ENCODE results near the gene DHX57.
"Not testable (repeated sequence)": the region's sequence is repeated elsewhere in the genome, so short reads cannot be mapped to it uniquely, and the experiment has no call there.

The DHX57 gene

GRCh38 chr2:38863061-38863695, 12.6 kb downstream of the DHX57 start:
- no peak for DNase-seq

- no peak for DNase-seq
These were observed 13.3 kb downstream of the DHX57 start for GRCh38 chr2:38862476-38862875.

GRCh38 chr2:38856165-38856564, 19.6 kb downstream of the DHX57 start:
- DNase-seq: peak; percentile 4

GRCh38 chr2:38850045-38850444, 25.7 kb downstream of the DHX57 start:
- no peak for DNase-seq

- no peak for DNase-seq
These were observed 38.9 kb downstream of the DHX57 start for GRCh38 chr2:38836791-38837190.

- DNase-seq: no peak
These were observed 39.7 kb downstream of the DHX57 start for GRCh38 chr2:38835990-38836389.

- peak; percentile 21 for DNase-seq
These were observed 40.6 kb downstream of the DHX57 start for GRCh38 chr2:38835015-38835601.

GRCh38 chr2:38830526-38831159, 45.1 kb downstream of the DHX57 start:
- DNase-seq: no peak

GRCh38 chr2:38829971-38830370, 45.8 kb downstream of the DHX57 start:
- DNase-seq: peak; percentile 53

- DNase-seq: no peak
These were observed 47.3 kb downstream of the DHX57 start for GRCh38 chr2:38828460-38828859.

GRCh38 chr2:38827539-38828145, 48.1 kb downstream of the DHX57 start:
- peak; percentile 84 for DNase-seq

- DNase-seq: no peak
These were observed 49.8 kb downstream of the DHX57 start for GRCh38 chr2:38825956-38826355.

- no peak for DNase-seq
These were observed 50.8 kb downstream of the DHX57 start for GRCh38 chr2:38824906-38825305.

- DNase-seq: no peak
These were observed 52.3 kb downstream of the DHX57 start for GRCh38 chr2:38823386-38823785.

- DNase-seq: no peak
These were observed 57.2 kb downstream of the DHX57 start for GRCh38 chr2:38818565-38818964.

GRCh38 chr2:38815936-38816335, 59.8 kb downstream of the DHX57 start:
- no peak for DNase-seq

GRCh38 chr2:38810488-38810887, 65.2 kb downstream of the DHX57 start:
- no peak for DNase-seq

- no peak for DNase-seq
These were observed 67.1 kb downstream of the DHX57 start for GRCh38 chr2:38808677-38809076.

GRCh38 chr2:38806733-38807059, 69.0 kb downstream of the DHX57 start:
- DNase-seq: no peak

- no peak for DNase-seq
These were observed 69.6 kb downstream of the DHX57 start for GRCh38 chr2:38806015-38806732.

- DNase-seq: no peak
These were observed 77.8 kb downstream of the DHX57 start for GRCh38 chr2:38797953-38798352.

- DNase-seq: no peak
These were observed 78.5 kb downstream of the DHX57 start for GRCh38 chr2:38797250-38797676.

GRCh38 chr2:38795016-38795415, 80.7 kb downstream of the DHX57 start:
- DNase-seq: not testable (repeated sequence)
